GM23248 (cell line): Measurements from ENCODE around the gene IQGAP3.

Experiments
- EZH2 ChIP-seq: fragments of 200-600 bp; sonication (generic); IDR thresholded peaks from 2 replicates; pipeline ENCODE4 v1.6.1; 2018; ENCODE audit warnings: antibody characterized with exemption, mild to moderate bottlenecking; ENCODE audit not compliant: insufficient read depth, poor library complexity, severe bottlenecking
- EZH2phosphoT487 ChIP-seq: fragments of 200-600 bp; sonication (generic); IDR thresholded peaks from 2 replicates; pipeline ENCODE4 v1.6.1; 2018; ENCODE audit warnings: antibody characterized with exemption, moderate library complexity, mild to moderate bottlenecking, low read depth; ENCODE audit not compliant: insufficient read depth

GRCh38 chr1:156550346-156550745 is 22.0 kb downstream of the IQGAP3 start:
- TF ChIP-seq EZH2 = no peak
- no peak for TF ChIP-seq EZH2phosphoT487
